Activated naive CD8-positive, alpha-beta T cell treated with anti-CD3 and anti-CD28 coated beads, Interleukin-2, amount 10 ng/mL, durations not matched to agents 7 days and 5 days (primary cell): ENCODE data around the gene TNF. TPM values are rescaled to one million over a fixed set of nuclear protein-coding genes. Genes with fewer than 3 reads are reported as not detected.
"Not testable (repeated sequence)": the region's sequence is repeated elsewhere in the genome, so short reads cannot be mapped to it uniquely, and the experiment has no call there.

Experiments used
- ATAC-seq: fragments of 150-1000 bp; cut with Tn5 transposase; one replicate; pipeline ENCODE4 v1.10.0; 2021; ENCODE audit warnings: low read depth, moderate library complexity
- POLR2A ChIA-PET: fragments of 350-600 bp; sonication (Branson Sonifier 250); formaldehyde crosslinking; loops from one replicate; lab custom pipeline; 2021; ENCODE audit warnings: antibody characterized with exemption; lab: Charles Lee
- DNase-seq: peaks from one replicate; pipeline ENCODE4 v3.0.0; 2021
- H3K27ac Mint-ChIP-seq: one replicate; pipeline ENCODE4 v1.8.0; 2022; ENCODE audit warnings: mild to moderate bottlenecking, mixed read lengths
- H3K27me3 Mint-ChIP-seq: one replicate; pipeline ENCODE4 v1.8.0; 2022; ENCODE audit warnings: mild to moderate bottlenecking, moderate library complexity, mixed read lengths
- H3K36me3 Mint-ChIP-seq: one replicate; pipeline ENCODE4 v1.8.0; 2021; ENCODE audit warnings: mild to moderate bottlenecking, mixed read lengths
- H3K4me1 Mint-ChIP-seq: one replicate; pipeline ENCODE4 v1.8.0; 2021; ENCODE audit warnings: mixed read lengths
- H3K4me3 Mint-ChIP-seq: one replicate; pipeline ENCODE4 v1.8.0; 2022; ENCODE audit warnings: mild to moderate bottlenecking, moderate library complexity, mixed read lengths
- H3K9me3 Mint-ChIP-seq: one replicate; pipeline ENCODE4 v1.8.0; 2021; ENCODE audit warnings: mixed read lengths
- total RNA-seq, 2 experiments: library from RNA; stranded (reverse); gene quantifications; one replicate each; pipeline ENCODE4 v1.2.3, GENCODE V29; 2021

TNF gene
- total RNA-seq, 2 experiments from 2014 or later = 18.5 to 18.6 TPM

GRCh38 chr6:31547727-31548543 is 27.4 kb upstream of the TNF start:
- peaks cover 9% of the 10 kb centered on the region for H3K36me3 Mint-ChIP-seq
- no peak for DNase-seq
- no peaks in the 10 kb centered on the region for H3K27me3 Mint-ChIP-seq
- no peaks in the 10 kb centered on the region for H3K9me3 Mint-ChIP-seq
- POLR2A ChIA-PET = interaction anchor here (0.8 to 3.4 kb wide), 13 partner anchors 22 to 128 kb away, joined by 3 to 24 read pairs (median 6); partner anchors contain the start of genes GPANK1, LST1, LTB and NCR3
- no peak for ATAC-seq
- peaks cover 32% of the 10 kb centered on the region for H3K4me1 Mint-ChIP-seq
- H3K4me3 Mint-ChIP-seq = peak overlapping the region; percentile 88
- H3K27ac Mint-ChIP-seq = peak overlapping the region; percentile 71

DNA sequence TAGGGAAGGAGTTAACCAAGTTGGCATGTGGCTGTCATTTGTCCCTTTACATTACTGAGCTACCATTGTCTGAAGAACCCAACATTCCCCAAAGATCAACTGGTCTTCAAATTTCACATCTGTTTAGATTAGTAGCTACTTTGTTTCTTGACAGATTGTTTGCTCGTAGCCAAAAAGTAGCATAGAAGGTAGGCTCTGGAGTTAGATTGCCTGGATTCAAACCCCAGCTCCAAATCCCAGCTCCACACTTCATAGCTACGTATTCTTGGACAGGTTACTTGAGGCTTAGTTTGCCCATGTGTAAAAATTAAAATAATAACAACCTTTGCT is 26.9 kb upstream of the TNF start:
- POLR2A ChIA-PET = interaction anchor here (0.6 to 3.4 kb wide), 9 partner anchors 22 to 117 kb away, joined by 4 to 24 read pairs (median 5); partner anchors contain the start of genes GPANK1, LTB, NCR3 and TNF
- ATAC-seq (no peak), DNase-seq (no peak)
- Mint-ChIP-seq H3K4me1 (peaks cover 27% of the 10 kb centered on the region), H3K27me3 (no peaks in the 10 kb centered on the region), H3K36me3 (peaks cover 11% of the 10 kb centered on the region), H3K27ac (no peak overlapping the region), H3K4me3 (peak overlapping the region; percentile 88), H3K9me3 (no peaks in the 10 kb centered on the region)

- not testable (repeated sequence) for H3K4me3 Mint-ChIP-seq, H3K9me3 Mint-ChIP-seq, ATAC-seq, H3K27me3 Mint-ChIP-seq, H3K27ac Mint-ChIP-seq
- POLR2A ChIA-PET = interaction anchor here (0.6 to 2.5 kb wide), 13 partner anchors 9 to 49 kb away, joined by 3 to 27 read pairs (median 4); partner anchors contain the start of genes LTB and TNF
- Mint-ChIP-seq H3K36me3 (peaks cover 14% of the 10 kb centered on the region), H3K4me1 (peaks cover 33% of the 10 kb centered on the region)
- peak; percentile 51 for DNase-seq
Measured at GRCh38 chr6:31551371-31551770, 24.0 kb upstream of the TNF start.

DNA sequence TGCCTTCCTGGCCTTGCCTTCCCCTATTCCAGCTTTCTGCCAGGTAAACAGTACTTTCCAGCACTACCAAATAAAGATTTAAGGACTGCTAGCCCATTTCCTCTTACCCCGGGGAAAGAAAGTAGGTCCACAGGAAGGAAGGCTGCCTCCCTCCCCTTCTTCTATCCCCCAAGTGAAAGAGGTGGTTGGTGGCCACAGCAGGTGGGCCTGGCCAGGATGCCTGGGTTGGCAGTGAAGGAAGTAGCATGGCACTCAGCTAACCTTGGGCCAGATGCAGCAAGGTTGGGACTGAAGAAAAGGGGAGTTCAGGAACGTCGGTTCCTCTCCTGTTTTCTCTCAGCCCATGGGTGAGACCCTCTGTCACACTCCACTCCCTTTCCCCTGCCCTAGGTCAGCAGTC is 19.1 kb upstream of the TNF start:
- no peak for ATAC-seq
- no peak for DNase-seq
- Mint-ChIP-seq H3K36me3 (peaks cover 26% of the 10 kb centered on the region), H3K27me3 (peaks cover 3% of the 10 kb centered on the region), H3K4me1 (peaks cover 46% of the 10 kb centered on the region), H3K9me3 (no peaks in the 10 kb centered on the region), H3K27ac (no peak overlapping the region), H3K4me3 (peak overlapping the region; percentile 47)
- POLR2A ChIA-PET = interaction anchor here (1.2 to 6.4 kb wide), 2 partner anchors 13 to 23 kb away, joined by 3 to 101 read pairs; partner anchors contain the start of genes LTB and TNF

DNA sequence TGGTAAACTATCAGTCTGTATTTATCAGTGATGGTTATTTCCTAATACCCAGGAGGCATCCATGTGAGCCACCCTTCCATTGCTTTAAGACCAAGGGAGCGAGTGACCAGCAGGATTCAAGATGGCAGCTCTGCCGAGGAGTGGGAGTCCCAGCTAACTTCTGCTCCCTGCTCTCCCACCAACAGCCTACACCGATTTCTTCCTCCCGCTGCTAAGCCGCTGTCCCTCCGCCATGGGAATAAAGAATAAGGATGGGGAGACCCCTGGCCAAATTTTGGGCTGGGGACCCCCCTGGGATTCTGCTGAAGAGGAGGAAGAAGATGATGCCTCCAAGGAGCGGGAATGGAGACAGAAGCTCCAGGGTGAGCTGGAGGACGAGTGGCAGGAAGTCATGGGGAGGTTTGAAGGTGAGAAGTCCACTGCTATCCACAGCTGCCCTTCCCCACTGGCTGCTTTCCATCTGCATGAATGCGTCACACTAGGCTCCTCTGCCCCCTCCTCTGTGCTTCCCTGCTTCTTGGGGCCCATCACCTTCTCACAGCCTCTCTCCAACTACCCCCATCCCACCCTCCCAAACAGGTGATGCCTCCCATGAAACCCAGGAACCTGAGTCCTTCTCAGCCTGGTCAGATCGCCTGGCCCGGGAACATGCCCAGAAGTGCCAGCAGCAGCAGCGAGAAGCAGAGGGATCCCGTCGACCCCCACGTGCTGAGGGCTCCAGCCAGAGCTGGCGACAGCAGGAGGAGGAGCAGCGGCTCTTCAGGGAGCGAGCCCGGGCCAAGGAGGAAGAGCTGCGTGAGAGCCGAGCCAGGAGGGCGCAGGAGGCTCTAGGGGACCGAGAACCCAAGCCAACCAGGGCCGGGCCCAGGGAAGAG is 17.7 kb upstream of the TNF start:
- DNase-seq (no peak), ATAC-seq (no peak)
- POLR2A ChIA-PET = interaction anchor here (0.9 to 6.4 kb wide), 8 partner anchors 10 to 39 kb away, joined by 3 to 101 read pairs (median 13); partner anchors contain the start of genes LST1, LTA, LTB and NCR3
- Mint-ChIP-seq H3K4me3 (peak overlapping the region; percentile 8), H3K36me3 (peaks cover 30% of the 10 kb centered on the region), H3K4me1 (peaks cover 48% of the 10 kb centered on the region), H3K27me3 (peaks cover 11% of the 10 kb centered on the region), H3K27ac (peak overlapping the region; percentile 34), H3K9me3 (no peaks in the 10 kb centered on the region)

DNA sequence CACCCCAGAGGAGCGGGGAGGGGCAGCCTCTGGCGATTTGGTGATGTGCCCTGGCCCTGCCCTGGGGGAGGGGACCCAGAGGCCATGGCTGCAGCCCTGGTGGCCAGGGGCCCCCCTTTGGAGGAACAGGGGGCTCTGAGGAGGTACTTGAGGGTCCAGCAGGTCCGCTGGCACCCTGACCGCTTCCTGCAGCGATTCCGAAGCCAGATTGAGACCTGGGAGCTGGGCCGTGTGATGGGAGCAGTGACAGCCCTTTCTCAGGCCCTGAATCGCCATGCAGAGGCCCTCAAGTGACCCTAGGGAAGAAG is 17.1 kb upstream of the TNF start:
- H3K27ac Mint-ChIP-seq = peak overlapping the region; percentile 70
- H3K4me3 Mint-ChIP-seq = peak overlapping the region; percentile 76
- no peak for DNase-seq
- peaks cover 29% of the 10 kb centered on the region for H3K36me3 Mint-ChIP-seq
- H3K4me1 Mint-ChIP-seq = peaks cover 52% of the 10 kb centered on the region
- no peak for ATAC-seq
- POLR2A ChIA-PET = interaction anchor here (0.9 to 6.4 kb wide), 9 partner anchors 10 to 40 kb away, joined by 3 to 101 read pairs (median 13); partner anchors contain the start of genes LST1, LTA, LTB and NCR3
- no peaks in the 10 kb centered on the region for H3K9me3 Mint-ChIP-seq
- H3K27me3 Mint-ChIP-seq = peaks cover 17% of the 10 kb centered on the region

- peaks cover 52% of the 10 kb centered on the region for H3K4me1 Mint-ChIP-seq
- DNase-seq (no peak), ATAC-seq (peak; percentile 48)
- H3K27ac Mint-ChIP-seq = peak overlapping the region; percentile 70
- peaks cover 30% of the 10 kb centered on the region for H3K36me3 Mint-ChIP-seq
- H3K4me3 Mint-ChIP-seq = peak overlapping the region; percentile 76
- H3K9me3 Mint-ChIP-seq = no peaks in the 10 kb centered on the region
- POLR2A ChIA-PET = interaction anchor here (0.9 to 6.4 kb wide), 12 partner anchors 9 to 40 kb away, joined by 3 to 101 read pairs (median 6); partner anchors contain the start of genes DDX39B, LST1, LTA and LTB
- peaks cover 21% of the 10 kb centered on the region for H3K27me3 Mint-ChIP-seq
Measured at GRCh38 chr6:31558631-31559500, 16.5 kb upstream of the TNF start.

DNA sequence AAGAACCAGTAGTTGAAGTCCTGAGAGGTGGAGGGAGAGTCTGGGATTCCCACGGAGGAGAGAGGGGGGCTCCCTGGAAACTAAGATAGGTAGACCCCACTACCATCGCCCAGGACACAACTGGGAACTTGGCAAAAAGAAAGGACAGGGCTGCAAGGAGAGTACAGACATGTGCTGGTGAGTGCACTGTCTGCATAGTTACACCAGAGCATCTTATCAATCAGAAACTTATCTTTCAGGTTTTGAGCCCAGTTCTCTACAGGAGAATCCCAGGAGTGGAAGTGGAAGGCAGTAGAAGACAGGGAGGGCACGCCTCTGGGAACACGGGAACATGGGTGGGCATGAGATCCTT is 15.8 kb upstream of the TNF start:
- H3K27ac Mint-ChIP-seq = peak overlapping the region; percentile 70
- ATAC-seq = peak; percentile 23
- H3K36me3 Mint-ChIP-seq = peaks cover 31% of the 10 kb centered on the region
- peak overlapping the region; percentile 76 for H3K4me3 Mint-ChIP-seq
- H3K4me1 Mint-ChIP-seq = peaks cover 52% of the 10 kb centered on the region
- POLR2A ChIA-PET = interaction anchor here (0.7 to 6.4 kb wide), 12 partner anchors 9 to 103 kb away, joined by 3 to 101 read pairs (median 6); partner anchors contain the start of genes DDX39B, LST1, LTA and LTB
- no peak for DNase-seq
- H3K27me3 Mint-ChIP-seq = peaks cover 26% of the 10 kb centered on the region
- no peaks in the 10 kb centered on the region for H3K9me3 Mint-ChIP-seq

GRCh38 chr6:31559958-31560696 is 15.2 kb upstream of the TNF start:
- POLR2A ChIA-PET = interaction anchor here (0.7 to 6.4 kb wide), 12 partner anchors 8 to 102 kb away, joined by 3 to 101 read pairs (median 6); partner anchors contain the start of genes DDX39B, LST1, LTA and LTB
- peak; percentile 78 for ATAC-seq

DNA sequence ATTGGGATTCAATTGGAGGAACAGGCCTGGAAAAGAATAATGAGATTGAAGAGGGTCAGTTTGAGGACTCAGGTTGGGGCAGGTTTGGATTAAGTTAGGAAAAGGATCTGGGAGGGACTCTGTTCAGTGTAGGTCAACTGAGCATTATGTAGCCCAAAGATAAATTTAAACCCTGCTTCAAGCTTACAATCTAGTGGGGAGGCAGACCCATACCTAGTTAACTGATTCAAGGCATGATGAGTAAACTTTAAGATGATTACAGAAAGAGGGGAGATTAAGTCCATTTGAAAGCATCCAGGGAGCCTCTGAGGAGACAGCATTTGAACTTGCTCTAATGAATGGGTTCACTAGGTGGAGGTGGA is 14.7 kb upstream of the TNF start:
- peaks cover 31% of the 10 kb centered on the region for H3K36me3 Mint-ChIP-seq
- peaks cover 37% of the 10 kb centered on the region for H3K27me3 Mint-ChIP-seq
- peak overlapping the region; percentile 76 for H3K4me3 Mint-ChIP-seq
- H3K27ac Mint-ChIP-seq = peak overlapping the region; percentile 70
- H3K4me1 Mint-ChIP-seq = peaks cover 58% of the 10 kb centered on the region
- DNase-seq = no peak
- H3K9me3 Mint-ChIP-seq = no peaks in the 10 kb centered on the region
- ATAC-seq = no peak
- POLR2A ChIA-PET = interaction anchor here (0.7 to 6.4 kb wide), 4 partner anchors 9 to 32 kb away, joined by 3 to 101 read pairs (median 10); partner anchors contain the start of genes LTB, NCR3 and TNF

More at GRCh38 chr6:31559958-31560696, 15.2 kb upstream of the TNF start:
- no peaks in the 10 kb centered on the region for H3K9me3 Mint-ChIP-seq
- peak overlapping the region; percentile 70 for H3K27ac Mint-ChIP-seq
- peaks cover 28% of the 10 kb centered on the region for H3K36me3 Mint-ChIP-seq
- peak overlapping the region; percentile 76 for H3K4me3 Mint-ChIP-seq
- DNase-seq = no peak
- H3K27me3 Mint-ChIP-seq = peaks cover 31% of the 10 kb centered on the region
- H3K4me1 Mint-ChIP-seq = peaks cover 55% of the 10 kb centered on the region

- H3K36me3 Mint-ChIP-seq = peaks cover 7% of the 10 kb centered on the region
- H3K4me1 Mint-ChIP-seq = peaks cover 53% of the 10 kb centered on the region
- H3K27me3 Mint-ChIP-seq = peaks cover 40% of the 10 kb centered on the region
- H3K4me3 Mint-ChIP-seq = peak overlapping the region; percentile 41
- DNase-seq (no peak), ATAC-seq (no peak)
- POLR2A ChIA-PET = interaction anchor here (0.7 to 7.6 kb wide), 10 partner anchors 9 to 169 kb away, joined by 3 to 87 read pairs (median 6); partner anchors contain the start of genes DDX39B, GPANK1, LTB and NCR3
- H3K9me3 Mint-ChIP-seq = no peaks in the 10 kb centered on the region
- peak overlapping the region; percentile 69 for H3K27ac Mint-ChIP-seq
Measured at GRCh38 chr6:31567531-31568370, 7.6 kb upstream of the TNF start.
